T-helper 17 cell (primary cell): ENCODE data around the gene GFOD1. TPM values are rescaled to one million over a fixed set of nuclear protein-coding genes. Genes with fewer than 3 reads are reported as not detected.

Experiments
- ATAC-seq: fragments of 150-1000 bp; cut with Tn5 transposase; 2 replicates; pipeline ENCODE4 v1.10.0; 2021; ENCODE audit warnings: mild to moderate bottlenecking, moderate library complexity
- DNase-seq, 3 donors: peaks; one replicate each; pipeline versions ENCODE4 v3.0.0 to v3.0.0-alpha.2; 2020 to 2021
- H3K9me3 ChIP-seq: one replicate; pipeline ENCODE4 v1.7.0; 2013; ENCODE audit warnings: low read length, mild to moderate bottlenecking; ENCODE audit not compliant: control insufficient read depth, poor library complexity, severe bottlenecking
- H3K27ac Mint-ChIP-seq: one replicate; pipeline ENCODE4 v1.8.0; 2022; ENCODE audit warnings: mild to moderate bottlenecking, moderate library complexity, mixed read lengths
- H3K27me3 Mint-ChIP-seq: one replicate; pipeline ENCODE4 v1.8.0; 2022; ENCODE audit warnings: mixed read lengths
- H3K36me3 Mint-ChIP-seq: one replicate; pipeline ENCODE4 v1.8.0; 2022; ENCODE audit warnings: low read depth, mixed read lengths
- H3K4me1 Mint-ChIP-seq: one replicate; pipeline ENCODE4 v1.8.0; 2022; ENCODE audit warnings: mild to moderate bottlenecking, mixed read lengths
- H3K4me3 Mint-ChIP-seq: one replicate; pipeline ENCODE4 v1.8.0; 2022; ENCODE audit warnings: mild to moderate bottlenecking, moderate library complexity, mixed read lengths
- total RNA-seq, 4 donors: library from RNA in 2 of 4; stranded (reverse) in 2 of 4; gene quantifications; one replicate each; pipeline ENCODE4 v1.2.3 and lab custom pipeline; 2022 to 2026

The GFOD1 gene
- total RNA-seq, 2 donors from 2014 or later = 1.4 to 3.1 TPM

DNA sequence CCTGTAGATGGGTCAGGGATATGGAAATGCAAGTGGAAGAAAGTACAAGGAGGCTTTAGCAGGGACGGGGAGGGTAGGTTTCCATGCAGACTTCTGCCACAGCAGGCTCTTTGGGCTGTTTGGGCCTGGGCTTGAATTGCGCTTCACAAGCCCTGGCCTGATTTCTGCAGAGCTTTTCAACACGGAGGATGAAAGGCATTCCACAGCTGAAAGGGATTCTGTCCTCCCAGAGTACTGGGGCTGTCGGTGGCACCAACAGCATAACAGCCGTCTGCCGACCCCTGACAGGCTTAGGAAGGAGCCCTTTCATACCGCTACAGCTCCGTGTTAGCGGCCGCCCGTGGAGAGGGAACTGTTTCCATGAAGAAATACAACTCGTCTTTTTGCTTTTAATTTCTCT is 136.1 kb downstream of the GFOD1 start:
- H3K4me3 Mint-ChIP-seq = no peak overlapping the region

DNA sequence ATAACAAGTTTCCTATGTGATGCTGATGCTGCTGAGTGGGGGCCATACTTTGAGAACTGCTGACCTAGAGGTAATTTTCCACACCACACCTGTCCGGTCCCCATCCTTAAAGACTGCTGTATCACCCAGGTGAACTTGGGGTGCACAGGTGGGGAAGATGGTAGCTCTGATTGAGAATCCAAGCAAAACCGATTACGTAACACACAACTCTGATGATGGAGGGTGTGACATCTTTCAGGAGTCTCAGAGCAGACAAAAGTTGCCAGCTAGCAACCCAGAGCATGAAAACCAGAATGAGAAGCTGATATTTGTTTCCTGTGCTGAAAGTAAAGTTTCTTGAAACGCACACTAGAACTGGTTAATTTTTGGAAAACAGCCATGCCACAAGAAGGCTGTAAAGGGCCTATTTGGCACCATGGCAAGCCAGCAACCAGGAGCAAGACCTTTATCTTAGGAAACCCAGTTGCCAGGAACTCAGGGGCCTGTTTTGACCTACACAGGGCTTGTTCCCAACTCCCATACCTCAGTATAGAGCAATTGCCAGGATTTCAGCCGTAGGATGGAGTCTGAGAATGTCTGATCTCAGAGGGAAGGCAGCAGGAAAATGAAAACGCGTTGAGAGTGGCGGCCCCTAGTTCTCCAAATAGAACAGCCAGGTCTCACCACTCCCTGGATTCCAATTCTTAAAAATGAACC is 137.4 kb downstream of the GFOD1 start:
- Mint-ChIP-seq H3K27ac (no peak overlapping the region), H3K4me3 (no peak overlapping the region), H3K36me3 (peaks cover 3% of the 10 kb centered on the region), H3K27me3 (peaks cover 8% of the 10 kb centered on the region), H3K4me1 (peaks cover 15% of the 10 kb centered on the region)
- ATAC-seq (no peak), DNase-seq (no peak)
- no peaks in the 10 kb centered on the region for H3K9me3 ChIP-seq

More for the DNA sequence above, 136.1 kb downstream of the GFOD1 start:
- Mint-ChIP-seq H3K36me3 (peaks cover 3% of the 10 kb centered on the region), H3K27ac (no peak overlapping the region), H3K27me3 (no peaks in the 10 kb centered on the region), H3K4me1 (peaks cover 28% of the 10 kb centered on the region)
- DNase-seq (no peak), ATAC-seq (no peak)
- no peaks in the 10 kb centered on the region for H3K9me3 ChIP-seq

DNA sequence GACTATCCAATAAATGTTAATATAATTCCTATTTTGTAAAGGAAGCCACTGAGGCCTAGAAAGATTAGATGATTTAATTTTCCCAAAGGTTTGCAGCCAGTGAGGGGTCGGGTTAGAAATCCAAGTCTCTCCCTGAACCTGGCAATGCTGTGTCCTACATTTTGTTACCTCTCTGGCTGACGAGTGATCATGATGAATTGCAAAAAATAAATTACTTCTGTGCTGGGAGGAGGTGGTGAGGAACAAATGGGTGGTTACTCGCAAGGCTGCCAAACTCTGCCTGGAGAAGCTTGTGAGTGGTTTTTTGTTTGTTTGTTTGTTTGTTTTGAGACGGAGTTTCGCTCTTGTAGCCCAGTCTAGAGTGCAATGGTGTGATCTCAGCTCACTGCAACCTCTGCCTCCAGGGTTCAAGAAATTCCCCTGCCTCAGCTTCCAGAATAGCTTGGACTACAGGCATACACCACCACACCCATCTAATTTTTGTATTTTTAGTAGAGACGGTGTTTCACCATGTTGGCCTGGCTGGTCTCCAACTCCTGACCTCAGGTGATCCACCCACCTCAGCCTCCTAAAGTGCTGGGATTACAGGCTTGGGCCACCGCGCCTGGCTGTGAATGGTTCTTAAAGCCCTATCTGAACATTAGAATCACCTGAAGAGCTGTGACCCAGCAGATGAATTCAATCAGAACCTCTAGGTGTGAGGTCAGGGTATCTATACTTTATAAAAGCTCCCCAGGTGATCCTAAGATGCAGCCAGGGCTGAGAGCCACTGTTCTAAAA is 138.9 kb downstream of the GFOD1 start:
- Mint-ChIP-seq H3K27ac (no peak overlapping the region), H3K36me3 (peaks cover 6% of the 10 kb centered on the region), H3K4me1 (peaks cover 5% of the 10 kb centered on the region), H3K4me3 (no peak overlapping the region), H3K27me3 (peaks cover 13% of the 10 kb centered on the region)
- H3K9me3 ChIP-seq = no peaks in the 10 kb centered on the region
- no peak for DNase-seq
- no peak for ATAC-seq

DNA sequence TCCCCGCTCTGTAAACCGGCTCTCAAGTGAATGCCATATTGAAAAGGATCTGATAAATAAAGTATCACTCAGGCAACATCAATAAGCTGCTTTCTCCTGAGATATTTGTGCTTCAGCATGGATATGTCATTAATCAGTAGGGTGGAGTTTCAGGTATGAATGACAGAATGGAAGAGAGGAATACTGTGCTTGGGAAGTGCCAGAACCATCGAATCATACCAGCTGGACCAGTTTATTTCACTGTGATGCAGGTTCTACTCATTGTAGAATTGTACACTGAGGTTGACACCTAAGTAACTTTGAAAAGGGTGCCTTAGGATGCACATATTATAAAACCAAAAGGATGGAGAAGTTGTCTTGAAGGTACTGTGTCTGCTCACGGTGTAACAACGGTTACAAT is 141.2 kb downstream of the GFOD1 start:
- DNase-seq (no peak), ATAC-seq (no peak)
- Mint-ChIP-seq H3K27me3 (peaks cover 13% of the 10 kb centered on the region), H3K27ac (no peak overlapping the region), H3K4me1 (peaks cover 3% of the 10 kb centered on the region), H3K4me3 (no peak overlapping the region), H3K36me3 (peaks cover 6% of the 10 kb centered on the region)
- no peaks in the 10 kb centered on the region for H3K9me3 ChIP-seq

DNA sequence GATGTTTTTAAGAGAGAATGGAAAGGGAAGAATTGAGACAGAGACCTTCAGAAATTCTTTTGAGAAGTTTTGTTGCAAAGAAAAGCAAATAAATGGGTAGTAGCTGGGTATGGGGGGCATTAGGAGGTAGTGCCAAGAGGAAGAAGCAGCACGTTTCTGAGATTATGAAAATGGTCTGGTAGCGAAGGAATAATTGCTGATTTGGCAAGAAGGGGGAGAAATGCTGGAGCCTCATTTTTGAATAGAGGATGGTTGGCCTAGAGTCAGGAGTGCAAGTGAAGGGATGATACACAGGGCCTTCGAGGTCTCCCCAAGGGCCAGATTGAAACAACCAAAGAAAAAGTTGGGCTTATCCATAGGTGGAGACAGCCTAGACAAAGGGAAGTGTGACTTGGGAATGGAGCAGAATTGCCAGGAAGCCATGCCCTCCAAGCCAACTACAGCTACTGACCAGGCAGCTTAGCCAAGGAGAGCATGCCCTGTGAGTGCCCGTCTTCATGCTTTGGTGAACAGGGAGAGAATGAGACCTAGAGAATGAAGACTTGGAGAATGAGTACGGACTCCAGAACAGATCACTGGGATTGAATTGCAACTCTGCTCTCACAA is 144.9 kb downstream of the GFOD1 start:
- H3K36me3 Mint-ChIP-seq = peaks cover 6% of the 10 kb centered on the region
- H3K9me3 ChIP-seq = no peaks in the 10 kb centered on the region
- H3K27ac Mint-ChIP-seq = no peak overlapping the region
- H3K27me3 Mint-ChIP-seq = peaks cover 18% of the 10 kb centered on the region
- ATAC-seq (no peak), DNase-seq (no peak)
- no peak overlapping the region for H3K4me3 Mint-ChIP-seq
- H3K4me1 Mint-ChIP-seq = peaks cover 2% of the 10 kb centered on the region

DNA sequence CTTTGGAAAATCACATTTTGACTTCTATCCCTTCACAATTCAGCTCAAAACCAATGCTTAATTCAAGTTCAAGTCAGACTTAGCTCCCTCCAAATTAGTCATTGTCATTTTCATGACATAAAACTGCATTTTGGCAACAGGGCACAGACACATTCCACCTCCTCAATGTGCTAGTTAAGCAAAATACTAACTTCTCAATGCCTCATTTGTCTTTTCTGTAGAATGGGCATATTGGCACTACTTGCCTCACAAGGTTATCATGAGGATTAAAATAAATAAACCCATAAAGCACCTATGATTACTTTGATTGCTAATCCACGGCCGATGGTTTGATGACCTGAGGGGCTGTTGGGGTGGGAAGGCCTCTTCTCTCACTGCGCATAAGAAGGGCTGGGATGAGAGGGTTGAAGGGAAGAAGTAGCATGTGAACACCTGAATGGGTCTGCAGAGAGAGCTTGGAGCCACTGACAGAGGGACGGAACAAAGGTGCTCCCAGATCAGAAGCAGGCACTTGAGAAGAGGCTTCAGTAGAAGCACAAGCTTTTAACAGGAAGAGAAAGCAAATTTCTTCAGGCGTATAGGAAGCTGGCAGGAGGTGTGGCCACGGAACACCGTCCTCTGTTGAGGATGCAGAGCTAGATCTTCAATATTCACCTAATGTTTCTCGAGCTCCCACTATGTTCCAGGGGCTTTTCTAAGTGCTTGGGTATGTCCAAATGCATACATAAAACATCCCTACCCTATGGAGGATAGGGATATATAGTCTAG is 147.4 kb downstream of the GFOD1 start:
- ATAC-seq = no peak
- no peak overlapping the region for H3K27ac Mint-ChIP-seq
- H3K9me3 ChIP-seq = no peaks in the 10 kb centered on the region
- no peak for DNase-seq
- peaks cover 11% of the 10 kb centered on the region for H3K27me3 Mint-ChIP-seq
- H3K36me3 Mint-ChIP-seq = peaks cover 4% of the 10 kb centered on the region
- H3K4me3 Mint-ChIP-seq = no peak overlapping the region
- H3K4me1 Mint-ChIP-seq = peaks cover 6% of the 10 kb centered on the region

DNA sequence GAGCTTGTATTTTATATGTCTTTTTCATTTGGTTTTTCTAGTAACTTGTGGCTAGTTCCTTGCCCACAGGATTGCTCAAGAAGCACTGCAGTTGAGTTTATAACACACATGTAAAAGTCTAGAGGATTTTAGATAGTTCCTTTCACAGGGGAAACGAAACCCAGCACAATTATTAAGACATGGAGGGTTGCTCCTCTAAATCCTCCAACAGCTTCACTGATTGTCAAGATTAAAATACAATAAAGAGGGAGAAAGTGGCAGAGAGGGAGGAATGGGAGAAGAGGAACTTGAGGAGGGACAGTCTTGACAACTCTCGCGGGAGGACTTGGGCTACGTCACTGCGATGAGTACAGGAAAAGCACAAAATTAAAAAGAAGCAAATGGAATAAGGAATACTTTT is 149.4 kb downstream of the GFOD1 start:
- ATAC-seq = no peak
- Mint-ChIP-seq H3K4me3 (no peak overlapping the region), H3K27ac (no peak overlapping the region), H3K36me3 (no peaks in the 10 kb centered on the region), H3K4me1 (peaks cover 6% of the 10 kb centered on the region), H3K27me3 (peaks cover 10% of the 10 kb centered on the region)
- H3K9me3 ChIP-seq = no peaks in the 10 kb centered on the region
- DNase-seq = no peak

DNA sequence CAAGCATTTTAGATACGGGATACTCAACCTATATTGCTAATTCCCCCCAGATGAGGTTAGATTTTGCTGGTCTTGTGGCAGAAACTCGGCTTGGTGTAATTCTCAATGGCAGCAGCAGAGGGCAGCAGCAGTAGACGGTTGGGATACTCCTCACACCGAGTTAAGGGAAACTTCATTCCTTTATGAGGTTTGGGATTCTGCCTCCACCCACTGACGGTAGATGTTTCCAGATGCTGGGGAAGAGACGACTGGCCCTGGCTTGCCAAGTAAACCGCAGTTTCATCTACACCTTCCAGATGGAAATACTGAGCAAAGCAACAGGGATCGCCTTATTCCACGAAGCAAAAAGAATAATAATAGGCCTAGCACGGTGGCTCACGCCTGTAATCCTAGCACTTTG is 150.8 kb downstream of the GFOD1 start:
- H3K4me3 Mint-ChIP-seq = no peak overlapping the region
- H3K4me1 Mint-ChIP-seq = peaks cover 6% of the 10 kb centered on the region
- no peak overlapping the region for H3K27ac Mint-ChIP-seq
- H3K27me3 Mint-ChIP-seq = peaks cover 10% of the 10 kb centered on the region
- no peaks in the 10 kb centered on the region for H3K36me3 Mint-ChIP-seq
- peak; percentile 51 to 69 (median 51) for DNase-seq
- no peaks in the 10 kb centered on the region for H3K9me3 ChIP-seq
- ATAC-seq = peak; percentile 84

DNA sequence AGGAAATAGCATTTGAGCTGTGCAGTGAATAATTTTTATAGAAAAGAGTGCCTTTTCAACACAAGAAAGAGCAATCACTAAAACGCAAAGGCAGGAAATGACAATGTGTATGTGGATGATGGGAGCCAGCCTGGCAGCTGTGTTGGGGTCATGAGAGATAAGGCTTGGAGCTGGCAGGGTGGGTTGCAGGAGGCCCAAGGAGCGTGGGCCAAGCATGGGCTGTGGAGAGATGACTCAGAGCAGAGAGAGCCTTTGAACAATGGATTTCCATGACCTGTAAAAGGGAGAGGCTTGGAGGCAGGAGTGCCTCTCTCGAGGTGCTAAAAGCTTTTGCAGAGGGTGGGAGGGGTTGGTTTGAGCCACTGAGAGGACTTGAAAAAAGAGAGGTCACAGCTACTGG is 152.4 kb downstream of the GFOD1 start:
- Mint-ChIP-seq H3K36me3 (no peaks in the 10 kb centered on the region), H3K4me3 (no peak overlapping the region), H3K4me1 (peaks cover 4% of the 10 kb centered on the region), H3K27me3 (peaks cover 7% of the 10 kb centered on the region), H3K27ac (no peak overlapping the region)
- no peak for ATAC-seq
- H3K9me3 ChIP-seq = no peaks in the 10 kb centered on the region
- no peak for DNase-seq

DNA sequence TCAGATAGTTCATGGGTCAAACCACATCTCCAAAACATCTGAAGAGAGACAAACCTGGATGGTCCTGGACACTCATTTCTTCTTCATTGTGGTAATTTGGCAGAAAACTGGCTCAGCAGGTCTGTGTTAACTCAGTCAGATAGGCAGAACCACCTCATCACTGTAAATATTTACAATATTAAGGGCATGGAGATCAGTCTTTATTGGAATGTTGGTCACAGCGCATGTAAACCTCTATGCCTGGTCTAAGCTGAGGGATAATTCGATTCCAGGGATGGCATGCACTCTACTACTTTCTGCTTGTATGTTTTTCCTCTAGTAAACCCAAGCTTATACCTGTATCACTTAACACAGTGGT is 155.1 kb downstream of the GFOD1 start:
- no peaks in the 10 kb centered on the region for H3K9me3 ChIP-seq
- ATAC-seq = no peak
- no peak overlapping the region for H3K27ac Mint-ChIP-seq
- H3K4me3 Mint-ChIP-seq = no peak overlapping the region
- peaks cover 14% of the 10 kb centered on the region for H3K4me1 Mint-ChIP-seq
- H3K36me3 Mint-ChIP-seq = no peaks in the 10 kb centered on the region
- no peak for DNase-seq
- peaks cover 5% of the 10 kb centered on the region for H3K27me3 Mint-ChIP-seq

DNA sequence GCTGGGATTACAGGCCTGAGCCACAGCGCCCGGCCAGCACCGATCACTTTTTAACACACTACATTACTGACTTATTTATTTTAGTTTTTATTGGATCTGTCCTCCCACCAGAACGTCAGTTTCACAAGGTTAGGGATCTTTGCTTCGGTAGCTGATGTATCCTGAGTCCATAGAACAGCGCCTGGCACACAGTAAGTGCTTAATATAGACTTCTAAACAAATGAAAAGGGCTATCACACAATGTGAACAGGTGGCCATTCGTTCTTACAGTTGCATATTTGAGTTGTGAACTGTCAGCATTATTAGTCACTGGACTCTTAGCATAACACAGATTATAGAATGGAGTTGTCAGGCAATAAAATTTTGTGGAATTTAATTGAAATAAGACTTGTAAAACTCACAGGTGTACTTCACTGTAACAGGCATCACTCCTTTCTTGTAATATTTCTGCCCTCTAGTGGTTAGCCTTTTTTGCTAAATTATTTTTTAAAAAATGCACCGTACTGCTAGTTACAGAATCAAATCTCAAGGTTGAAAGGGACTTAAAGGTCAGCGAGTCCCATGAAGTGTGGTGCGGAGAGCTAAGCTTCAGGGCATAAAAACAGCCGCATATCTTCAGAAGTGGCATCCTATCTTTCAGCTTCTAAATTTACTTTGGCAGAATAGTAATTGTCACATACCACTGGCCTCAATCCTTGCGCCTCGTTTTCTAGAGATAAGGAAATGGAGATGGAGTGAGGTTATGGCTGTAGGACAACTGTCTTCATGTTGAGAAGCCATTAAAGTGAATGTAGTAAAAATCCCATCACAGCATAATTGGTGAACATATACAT is 155.7 kb downstream of the GFOD1 start:
- H3K27ac Mint-ChIP-seq = peak overlapping the region; percentile 59
- H3K27me3 Mint-ChIP-seq = peaks cover 5% of the 10 kb centered on the region
- H3K36me3 Mint-ChIP-seq = no peaks in the 10 kb centered on the region
- ATAC-seq (no peak), DNase-seq (no peak)
- no peaks in the 10 kb centered on the region for H3K9me3 ChIP-seq
- H3K4me3 Mint-ChIP-seq = peak overlapping the region; percentile 25
- H3K4me1 Mint-ChIP-seq = peaks cover 14% of the 10 kb centered on the region

DNA sequence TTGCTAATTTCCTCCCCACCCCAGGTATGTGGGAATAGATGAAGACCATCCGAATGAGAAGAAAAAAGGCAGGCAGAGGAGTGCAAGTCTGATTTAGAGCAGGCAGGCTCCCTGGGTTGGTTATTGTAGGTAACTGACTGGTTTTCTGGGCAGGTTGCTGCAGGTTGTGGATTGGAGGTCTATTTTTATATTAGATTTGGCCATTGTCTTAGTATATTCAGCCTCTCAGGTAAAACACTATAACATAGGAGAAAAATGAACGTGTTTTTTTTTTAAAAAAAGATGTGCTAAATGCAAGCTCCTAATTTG is 158.6 kb downstream of the GFOD1 start:
- no peak for ATAC-seq
- peak overlapping the region; percentile 95 for H3K27ac Mint-ChIP-seq
- peaks cover 5% of the 10 kb centered on the region for H3K27me3 Mint-ChIP-seq
- H3K36me3 Mint-ChIP-seq = no peaks in the 10 kb centered on the region
- H3K4me1 Mint-ChIP-seq = peaks cover 10% of the 10 kb centered on the region
- no peaks in the 10 kb centered on the region for H3K9me3 ChIP-seq
- peak overlapping the region; percentile 89 for H3K4me3 Mint-ChIP-seq
- no peak for DNase-seq
